Stimulated activated CD4-positive, alpha-beta T cell treated with anti-CD3 and anti-CD28 coated beads, Interleukin-1b, Interleukin-23, amount 100 ng/mL, for 24 hours (primary cell): ENCODE results near the gene AP4M1.
"Not testable (repeated sequence)": the region's sequence is repeated elsewhere in the genome, so short reads cannot be mapped to it uniquely, and the experiment has no call there.

Experiments used
- DNase-seq, 4 experiments: peaks; one replicate each; pipeline ENCODE4 v3.0.0-alpha.2; 2020; ENCODE audit warnings: low read depth in 4 of 4, low spot score in 1 of 4

Gene AP4M1

GRCh38 chr7:100130220-100130607 is 28.8 kb downstream of the AP4M1 start:
- DNase-seq, result not testable (repeated sequence)

GRCh38 chr7:100130608-100131453 is 29.4 kb downstream of the AP4M1 start:
- peak; percentile 66 to 92 (median 72) for DNase-seq

- DNase-seq, result no peak
These were observed 30.7 kb downstream of the AP4M1 start for GRCh38 chr7:100132126-100132525.

GRCh38 chr7:100132697-100133151 is 31.3 kb downstream of the AP4M1 start:
- peak in 2 of 4 experiments; percentile 40 to 59 for DNase-seq

GRCh38 chr7:100137851-100138760 is 36.7 kb downstream of the AP4M1 start:
- no peak for DNase-seq

- DNase-seq, result no peak
These were observed 40.1 kb downstream of the AP4M1 start for GRCh38 chr7:100141555-100141949.

- no peak for DNase-seq
These were observed 41.0 kb downstream of the AP4M1 start for GRCh38 chr7:100142461-100142860.

- DNase-seq, result not testable (repeated sequence)
These were observed 44.9 kb downstream of the AP4M1 start for GRCh38 chr7:100146350-100146749.

GRCh38 chr7:100147278-100147677 is 45.8 kb downstream of the AP4M1 start:
- no peak for DNase-seq

- DNase-seq, result no peak
These were observed 46.7 kb downstream of the AP4M1 start for GRCh38 chr7:100148225-100148558.

GRCh38 chr7:100148559-100149328 is 47.3 kb downstream of the AP4M1 start, which contains the start of gene LAMTOR4:
LAMTOR4 (plus strand) TSS chr7:100148918; CDS start chr7:100148973, 55 bp downstream.
- DNase-seq, result peak; percentile 87 to 97 (median 92)

- no peak for DNase-seq
These were observed 51.0 kb downstream of the AP4M1 start for GRCh38 chr7:100152404-100152803.

- no peak for DNase-seq
These were observed 51.7 kb downstream of the AP4M1 start for GRCh38 chr7:100152937-100153666.

- DNase-seq, result no peak
These were observed 52.5 kb downstream of the AP4M1 start for GRCh38 chr7:100153708-100154535.

GRCh38 chr7:100154651-100155491 is 53.4 kb downstream of the AP4M1 start:
- DNase-seq, result no peak

- DNase-seq, result no peak
These were observed 54.3 kb downstream of the AP4M1 start for GRCh38 chr7:100155553-100156317.

- DNase-seq, result no peak
These were observed 55.1 kb downstream of the AP4M1 start for GRCh38 chr7:100156331-100157068.
